H1 (cell line): ENCODE measurements around the gene ZNF618.

ENCODE experiments used
- CREB1 ChIP-seq: IDR thresholded peaks from 2 replicates; pipeline ENCODE4 v1.6.1; 2012; ENCODE audit warnings: inconsistent platforms
- CTCF ChIP-seq, 3 experiments: IDR thresholded peaks; 1 replicate in 2 of 3; 2 replicates in 1 of 3; pipeline versions ENCODE4 v1.5.1 to v1.6.1; 2011; ENCODE audit warnings: low read length in 3 of 3, mild to moderate bottlenecking in 3 of 3, inconsistent platforms in 2 of 3, low read depth in 1 of 3, moderate library complexity in 1 of 3; ENCODE audit not compliant: insufficient read depth in 1 of 3; ENCODE audit errors: control extremely low read depth in 1 of 3
- KDM5A ChIP-seq: fragments of 200-600 bp; IDR thresholded peaks from 2 replicates; pipeline ENCODE4 v1.7.1; 2012; ENCODE audit warnings: mild to moderate bottlenecking, low read length, inconsistent platforms, mixed read lengths
- MAFK ChIP-seq: IDR thresholded peaks from 2 replicates; pipeline ENCODE4 v1.6.1; 2012; ENCODE audit warnings: low read depth, mild to moderate bottlenecking, improper control_type of control experiment, low read length
- POLR2A ChIP-seq, 2 experiments: IDR thresholded peaks; 1 replicate in 1 of 2; 2 replicates in 1 of 2; pipeline ENCODE4 v1.6.1; 2011; ENCODE audit warnings: low read depth in 2 of 2, low read length in 2 of 2, mild to moderate bottlenecking in 2 of 2; ENCODE audit errors: control extremely low read depth in 1 of 2
- POLR2AphosphoS5 ChIP-seq: IDR thresholded peaks from 2 replicates; pipeline ENCODE4 v1.6.1; 2011; ENCODE audit warnings: low read depth, low read length
- SUZ12 ChIP-seq: fragments of 200-600 bp; sonication (generic); IDR thresholded peaks from 2 replicates; pipeline ENCODE4 v1.6.1; 2012; ENCODE audit warnings: mild to moderate bottlenecking, inconsistent platforms, low read length, moderate library complexity, mixed read lengths
- TCF12 ChIP-seq: IDR thresholded peaks from 2 replicates; pipeline ENCODE4 v1.6.1; 2011; ENCODE audit warnings: low read depth, mild to moderate bottlenecking, low read length

- TF ChIP-seq CREB1, result 0 out of 2 replicates have a peak, but pooled peaks have one; percentile 13
- TF ChIP-seq KDM5A, result no peak
- TF ChIP-seq CTCF (IDR thresholded peaks at IDR 0.05; ENCODE audit: control extremely low read depth in 1 of 3, insufficient read depth in 1 of 3, low read depth in 1 of 3, low read length in 3 of 3), result peak in 1 of 3 experiments; percentile 33; a peak in 1 of 4 replicates
- TF ChIP-seq POLR2AphosphoS5, result no peak
- TF ChIP-seq MAFK, result no peak
- no peak for TF ChIP-seq SUZ12
- TF ChIP-seq TCF12, result no peak
- TF ChIP-seq POLR2A (IDR thresholded peaks at IDR 0.05; ENCODE audit: control extremely low read depth in 1 of 2, low read depth in 2 of 2, low read length in 2 of 2), result no peak
Observed at GRCh38 chr9:114098021-114098935, 222.2 kb downstream of the ZNF618 start.
